HepG2 (cell line): ENCODE data around the gene USP19. TPM values are rescaled to one million over a fixed set of nuclear protein-coding genes. Genes with fewer than 3 reads are reported as not detected.

Experiments
- AGO2 ChIP-seq: fragments of 200-400 bp; formaldehyde crosslinking; optimal IDR thresholded peaks from 2 replicates; pipeline ENCODE3; 2017; ENCODE audit warnings: mild to moderate bottlenecking, low read depth, low read length, moderate library complexity
- ATF1 ChIP-seq: IDR thresholded peaks from 2 replicates; pipeline ENCODE4 v1.6.1; 2016; ENCODE audit warnings: mild to moderate bottlenecking, control low read depth
- ERF ChIP-seq: IDR thresholded peaks from 2 replicates; pipeline ENCODE4 v1.6.1; 2018; ENCODE audit warnings: missing biosample characterization, missing genetic modification reagents
- FOSL1 ChIP-seq: sonication (generic); formaldehyde crosslinking; IDR thresholded peaks from 2 replicates; pipeline ENCODE4 v1.9.0; 2021; ENCODE audit warnings: missing genetic modification reagents, borderline replicate concordance
- HBP1 ChIP-seq: IDR thresholded peaks from 2 replicates; pipeline ENCODE4 v1.6.1; 2016; ENCODE audit warnings: low read depth, control low read depth
- MEF2D ChIP-seq: sonication (generic); formaldehyde crosslinking; IDR thresholded peaks from 2 replicates; pipeline ENCODE4 v1.5.1; 2020; ENCODE audit warnings: mild to moderate bottlenecking, missing genetic modification reagents
- MXD1 ChIP-seq: sonication (generic); formaldehyde crosslinking; IDR thresholded peaks from 2 replicates; pipeline ENCODE4 v1.4.0; 2020; ENCODE audit warnings: mild to moderate bottlenecking, missing genetic modification reagents
- SALL1 ChIP-seq: sonication (generic); formaldehyde crosslinking; IDR thresholded peaks from 2 replicates; pipeline ENCODE4 v1.8.0; 2022; ENCODE audit warnings: mild to moderate bottlenecking, missing genetic modification reagents
- ZFP90 ChIP-seq: sonication (generic); formaldehyde crosslinking; IDR thresholded peaks from 2 replicates; pipeline ENCODE4 v1.8.0; 2022; ENCODE audit warnings: missing genetic modification reagents, mild to moderate bottlenecking, inconsistent platforms, borderline replicate concordance
- ZNF10 ChIP-seq: sonication (generic); formaldehyde crosslinking; IDR thresholded peaks from 2 replicates; pipeline ENCODE4 v1.4.0; 2020; ENCODE audit warnings: mild to moderate bottlenecking, low read depth, missing genetic modification reagents, borderline replicate concordance
- ZNF3 ChIP-seq: IDR thresholded peaks from 2 replicates; pipeline ENCODE4 v1.7.0; 2017; ENCODE audit warnings: inconsistent platforms
- ZNF335 ChIP-seq: sonication (generic); formaldehyde crosslinking; IDR thresholded peaks from 2 replicates; pipeline ENCODE4 v1.4.0; 2020; ENCODE audit warnings: missing genetic modification reagents
- ZNF33B ChIP-seq: sonication (generic); formaldehyde crosslinking; IDR thresholded peaks from 2 replicates; pipeline ENCODE4 v1.5.1; 2020; ENCODE audit warnings: mild to moderate bottlenecking, missing genetic modification reagents
- ZNF451 ChIP-seq: sonication (generic); formaldehyde crosslinking; IDR thresholded peaks from 2 replicates; pipeline ENCODE4 v1.5.0; 2020; ENCODE audit warnings: mild to moderate bottlenecking, missing genetic modification reagents
- ZNF652 ChIP-seq: IDR thresholded peaks from 2 replicates; pipeline ENCODE4 v1.6.1; 2016; ENCODE audit warnings: low read depth, borderline replicate concordance
- polyA plus RNA-seq, 8 experiments: library from polyadenylated mRNA; depleted of rRNA in 3 of 8; stranded (reverse) in 7 of 8; unstranded in 1 of 8; fragments of >200 nt; fragmentation: Illumina TruSeq in 4 of 8; extraction: Trizol in 4 of 8; gene quantifications; 2 replicates each; pipeline versions ENCODE4 v1.2.1 to v1.2.3, GENCODE V29; 2011 to 2016; ENCODE audit warnings: low read depth in 4 of 8, missing spikeins in 1 of 8, mixed read lengths in 1 of 8; ENCODE audit not compliant: insufficient read depth in 1 of 8
- total RNA-seq, 5 experiments: library from RNA; depleted of rRNA; stranded (reverse); fragments of >200 nt; fragmentation: Illumina TruSeq; extraction: Trizol; gene quantifications; 2 replicates each; pipeline ENCODE4 v1.2.3, GENCODE V29; 2016; ENCODE audit warnings: low read depth in 1 of 5
- TF ChIP-seq, protein P1 (sequence below): sonication (generic); formaldehyde crosslinking; IDR thresholded peaks from 2 replicates; pipeline ENCODE4 v1.8.0; 2022; ENCODE audit warnings: mild to moderate bottlenecking, missing genetic modification reagents, moderate library complexity
- TF ChIP-seq, protein P2 (sequence below): sonication (generic); formaldehyde crosslinking; IDR thresholded peaks from 2 replicates; pipeline ENCODE4 v1.8.1; 2023; ENCODE audit warnings: mild to moderate bottlenecking, missing genetic modification reagents
- TF ChIP-seq, protein P3 (sequence below), 2 experiments: fragments of 450-650 bp in 1 of 2; sonication (generic) in 1 of 2; formaldehyde crosslinking; IDR thresholded peaks; 2 replicates each; pipeline versions ENCODE4 v1.5.0 to v1.8.0; 2020 to 2022; ENCODE audit warnings: mild to moderate bottlenecking in 1 of 2, missing genetic modification reagents in 1 of 2
- TF ChIP-seq, protein P4 (sequence below): sonication (generic); formaldehyde crosslinking; IDR thresholded peaks from 2 replicates; pipeline ENCODE4 v1.4.0; 2020; ENCODE audit warnings: missing genetic modification reagents, borderline replicate concordance

Gene USP19
- total and polyA plus RNA-seq, 2 of the 13 experiments (the other 11 are each of a cell fraction or from before 2014, with no cell fraction given), result 28.3 to 31.7 TPM

GRCh38 chr3:49104427-49105291 lies 16.0 kb downstream of the USP19 start, which contains the start of gene QARS1 (continued):
- TF ChIP-seq, protein P1, sequence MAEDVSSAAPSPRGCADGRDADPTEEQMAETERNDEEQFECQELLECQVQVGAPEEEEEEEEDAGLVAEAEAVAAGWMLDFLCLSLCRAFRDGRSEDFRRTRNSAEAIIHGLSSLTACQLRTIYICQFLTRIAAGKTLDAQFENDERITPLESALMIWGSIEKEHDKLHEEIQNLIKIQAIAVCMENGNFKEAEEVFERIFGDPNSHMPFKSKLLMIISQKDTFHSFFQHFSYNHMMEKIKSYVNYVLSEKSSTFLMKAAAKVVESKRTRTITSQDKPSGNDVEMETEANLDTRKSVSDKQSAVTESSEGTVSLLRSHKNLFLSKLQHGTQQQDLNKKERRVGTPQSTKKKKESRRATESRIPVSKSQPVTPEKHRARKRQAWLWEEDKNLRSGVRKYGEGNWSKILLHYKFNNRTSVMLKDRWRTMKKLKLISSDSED (CRISPR knock-in tag), result no peak
- no peak for TF ChIP-seq FOSL1
- 0 out of 2 replicates have a peak, but pooled peaks have one; percentile 64 for TF ChIP-seq ZNF33B
- TF ChIP-seq, protein P2, sequence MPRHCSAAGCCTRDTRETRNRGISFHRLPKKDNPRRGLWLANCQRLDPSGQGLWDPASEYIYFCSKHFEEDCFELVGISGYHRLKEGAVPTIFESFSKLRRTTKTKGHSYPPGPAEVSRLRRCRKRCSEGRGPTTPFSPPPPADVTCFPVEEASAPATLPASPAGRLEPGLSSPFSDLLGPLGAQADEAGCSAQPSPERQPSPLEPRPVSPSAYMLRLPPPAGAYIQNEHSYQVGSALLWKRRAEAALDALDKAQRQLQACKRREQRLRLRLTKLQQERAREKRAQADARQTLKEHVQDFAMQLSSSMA (CRISPR knock-in tag), result no peak; the same call in 1 of the 2 replicates
- TF ChIP-seq ZNF10, result no peak
- TF ChIP-seq ATF1 (CRISPR knock-in tag), result peak; percentile 57; the same call in 1 of the 2 replicates
- TF ChIP-seq ZFP90, result peak; percentile 3
- TF ChIP-seq HBP1 (CRISPR knock-in tag), result 0 out of 2 replicates have a peak, but pooled peaks have one; percentile 12
- no peak; the same call in 1 of the 2 replicates for TF ChIP-seq ZNF3 (CRISPR knock-in tag)
- TF ChIP-seq AGO2, result peak; percentile 76
- TF ChIP-seq, protein P3, sequence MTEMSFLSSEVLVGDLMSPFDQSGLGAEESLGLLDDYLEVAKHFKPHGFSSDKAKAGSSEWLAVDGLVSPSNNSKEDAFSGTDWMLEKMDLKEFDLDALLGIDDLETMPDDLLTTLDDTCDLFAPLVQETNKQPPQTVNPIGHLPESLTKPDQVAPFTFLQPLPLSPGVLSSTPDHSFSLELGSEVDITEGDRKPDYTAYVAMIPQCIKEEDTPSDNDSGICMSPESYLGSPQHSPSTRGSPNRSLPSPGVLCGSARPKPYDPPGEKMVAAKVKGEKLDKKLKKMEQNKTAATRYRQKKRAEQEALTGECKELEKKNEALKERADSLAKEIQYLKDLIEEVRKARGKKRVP (CRISPR knock-in tag; IDR thresholded peaks at IDR 0.05), result 0 out of 4 replicates have a peak, but pooled peaks of 1 of the 2 experiments have one; percentile 12
- TF ChIP-seq SALL1, result peak; percentile 81
- TF ChIP-seq MXD1, result peak; percentile 92
- TF ChIP-seq ZNF451 (CRISPR knock-in tag), result no peak
- TF ChIP-seq ZNF652 (CRISPR knock-in tag), result no peak
- 0 out of 2 replicates have a peak, but pooled peaks have one; percentile 50 for TF ChIP-seq ERF
- TF ChIP-seq MEF2D (CRISPR knock-in tag), result peak; percentile 61; the same call in 1 of the 2 replicates
- no peak for TF ChIP-seq ZNF335 (CRISPR knock-in tag)
- TF ChIP-seq, protein P4, sequence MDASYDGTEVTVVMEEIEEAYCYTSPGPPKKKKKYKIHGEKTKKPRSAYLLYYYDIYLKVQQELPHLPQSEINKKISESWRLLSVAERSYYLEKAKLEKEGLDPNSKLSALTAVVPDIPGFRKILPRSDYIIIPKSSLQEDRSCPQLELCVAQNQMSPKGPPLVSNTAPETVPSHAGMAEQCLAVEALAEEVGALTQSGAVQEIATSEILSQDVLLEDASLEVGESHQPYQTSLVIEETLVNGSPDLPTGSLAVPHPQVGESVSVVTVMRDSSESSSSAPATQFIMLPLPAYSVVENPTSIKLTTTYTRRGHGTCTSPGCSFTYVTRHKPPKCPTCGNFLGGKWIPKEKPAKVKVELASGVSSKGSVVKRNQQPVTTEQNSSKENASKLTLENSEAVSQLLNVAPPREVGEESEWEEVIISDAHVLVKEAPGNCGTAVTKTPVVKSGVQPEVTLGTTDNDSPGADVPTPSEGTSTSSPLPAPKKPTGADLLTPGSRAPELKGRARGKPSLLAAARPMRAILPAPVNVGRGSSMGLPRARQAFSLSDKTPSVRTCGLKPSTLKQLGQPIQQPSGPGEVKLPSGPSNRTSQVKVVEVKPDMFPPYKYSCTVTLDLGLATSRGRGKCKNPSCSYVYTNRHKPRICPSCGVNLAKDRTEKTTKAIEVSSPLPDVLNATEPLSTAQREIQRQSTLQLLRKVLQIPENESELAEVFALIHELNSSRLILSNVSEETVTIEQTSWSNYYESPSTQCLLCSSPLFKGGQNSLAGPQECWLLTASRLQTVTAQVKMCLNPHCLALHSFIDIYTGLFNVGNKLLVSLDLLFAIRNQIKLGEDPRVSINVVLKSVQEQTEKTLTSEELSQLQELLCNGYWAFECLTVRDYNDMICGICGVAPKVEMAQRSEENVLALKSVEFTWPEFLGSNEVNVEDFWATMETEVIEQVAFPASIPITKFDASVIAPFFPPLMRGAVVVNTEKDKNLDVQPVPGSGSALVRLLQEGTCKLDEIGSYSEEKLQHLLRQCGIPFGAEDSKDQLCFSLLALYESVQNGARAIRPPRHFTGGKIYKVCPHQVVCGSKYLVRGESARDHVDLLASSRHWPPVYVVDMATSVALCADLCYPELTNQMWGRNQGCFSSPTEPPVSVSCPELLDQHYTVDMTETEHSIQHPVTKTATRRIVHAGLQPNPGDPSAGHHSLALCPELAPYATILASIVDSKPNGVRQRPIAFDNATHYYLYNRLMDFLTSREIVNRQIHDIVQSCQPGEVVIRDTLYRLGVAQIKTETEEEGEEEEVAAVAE (CRISPR knock-in tag), result peak; percentile 71
